SK-N-MC (cell line): ENCODE data around the gene NEGR1.

Experiments
- FOXP2 ChIP-seq: optimal IDR thresholded peaks from 2 replicates; pipeline ENCODE3; 2011; ENCODE audit warnings: mild to moderate bottlenecking, moderate library complexity; ENCODE audit not compliant: insufficient read depth; ENCODE audit errors: extremely low read length, control extremely low read depth
- POLR2AphosphoS5 ChIP-seq: IDR thresholded peaks from 2 replicates; pipeline ENCODE4 v1.6.1; 2012; ENCODE audit warnings: mild to moderate bottlenecking, low read depth, low read length, borderline replicate concordance

DNA sequence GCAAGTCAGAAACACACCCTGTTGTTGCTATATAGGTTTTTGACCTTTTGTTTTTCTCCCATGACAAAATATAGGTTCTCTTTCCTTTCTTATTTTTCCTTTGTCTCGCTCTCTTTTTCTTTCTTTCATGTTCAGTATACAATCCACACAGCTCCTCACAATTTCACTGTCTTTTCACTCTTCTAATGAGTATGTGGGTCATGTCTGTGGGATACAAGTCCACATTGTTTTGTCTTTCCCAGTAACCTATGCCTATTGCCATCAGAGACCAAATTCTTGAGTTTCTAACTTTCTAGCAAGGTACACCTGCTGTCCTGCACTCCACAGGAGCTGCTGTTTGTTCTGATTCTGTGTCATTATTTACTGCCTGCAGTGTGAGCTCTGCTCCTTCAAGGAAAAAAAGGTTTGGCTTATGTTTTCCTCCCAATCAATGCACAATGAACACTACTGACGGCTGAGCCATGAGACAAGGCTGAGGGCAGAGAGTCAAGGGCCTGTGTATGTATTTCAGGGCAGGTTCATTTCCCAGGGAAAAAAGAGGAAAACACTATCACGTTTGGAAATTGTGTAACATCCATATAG, 453.8 kb downstream of the NEGR1 start:
- TF ChIP-seq POLR2AphosphoS5 (no peak), FOXP2 (no peak)
